Breast epithelium (tissue), 4 donors: ENCODE results near the gene STRAP. TPM values are rescaled to one million over a fixed set of nuclear protein-coding genes. Genes with fewer than 3 reads are reported as not detected.
A peak's percentile ranks its signal among the peaks of the same experiment; 100 is the strongest.

Experiments
- DNase-seq, 2 donors: peaks; one replicate each; pipeline ENCODE4 v3.0.0-alpha.2; 2019; ENCODE audit warnings: low spot score in 2 of 2
- H3K27ac ChIP-seq, 2 donors: fragments of 200-600 bp; sonication (generic) in 1 of 2; one replicate each; pipeline ENCODE4 v1.5.1; 2016 to 2019; ENCODE audit warnings: mild to moderate bottlenecking in 1 of 2
- H3K27me3 ChIP-seq, 2 donors: fragments of 200-600 bp; sonication (generic) in 1 of 2; one replicate each; pipeline versions ENCODE4 v1.5.1 to v1.6.0; 2017 to 2019; ENCODE audit warnings: control low read depth in 1 of 2, mild to moderate bottlenecking in 1 of 2
- H3K36me3 ChIP-seq: fragments of 200-600 bp; one replicate; pipeline ENCODE4 v1.5.1; 2019
- H3K4me1 ChIP-seq, 2 donors: fragments of 200-600 bp; sonication (generic); one replicate each; pipeline ENCODE4 v1.5.1; 2016 to 2019; ENCODE audit warnings: control low read depth in 1 of 2
- H3K4me3 ChIP-seq, 3 donors: fragments of 200-600 bp; sonication (generic); 1 replicate in 2 of 3; 2 replicates in 1 of 3; pipeline ENCODE4 v1.5.1; 2016 to 2019; ENCODE audit warnings: mild to moderate bottlenecking in 3 of 3, moderate library complexity in 2 of 3
- H3K9me3 ChIP-seq, 2 donors: fragments of 200-600 bp; sonication (generic) in 1 of 2; one replicate each; pipeline ENCODE4 v1.5.1; 2016 to 2019; ENCODE audit warnings: control low read depth in 1 of 2
- POLR2A ChIP-seq: fragments of 450-650 bp; IDR thresholded peaks from one replicate; pipeline ENCODE4 v1.6.1; 2016; ENCODE audit warnings: antibody characterized with exemption, mild to moderate bottlenecking, moderate library complexity
- POLR2AphosphoS5 ChIP-seq, 3 donors: sonication (generic); formaldehyde crosslinking; IDR thresholded peaks; one replicate each; pipeline ENCODE4 v1.6.1; 2017; ENCODE audit warnings: antibody characterized with exemption in 3 of 3
- intact Hi-C: fragments of 100-400 bp; cut with DNase I; formaldehyde crosslinking; loops from one replicate; pipeline ENCODE4 v1.15.1; 2023; ENCODE audit warnings: low total_unique reads
- total RNA-seq, 3 donors: library from RNA; depleted of rRNA; stranded (reverse); fragments of >200 nt; gene quantifications; one replicate each; pipeline ENCODE4 v1.1.0, GENCODE V29; 2016
- TF ChIP-seq, protein P1 (sequence below), 3 donors: fragments of 450-650 bp; IDR thresholded peaks; one replicate each; pipeline ENCODE4 v1.5.1; 2016 to 2017; ENCODE audit warnings: antibody characterized with exemption in 3 of 3, mild to moderate bottlenecking in 3 of 3, moderate library complexity in 3 of 3

STRAP gene
- total RNA-seq, 3 donors from 2014 or later: 50.1 to 60.0 (median 50.8) TPM

DNA sequence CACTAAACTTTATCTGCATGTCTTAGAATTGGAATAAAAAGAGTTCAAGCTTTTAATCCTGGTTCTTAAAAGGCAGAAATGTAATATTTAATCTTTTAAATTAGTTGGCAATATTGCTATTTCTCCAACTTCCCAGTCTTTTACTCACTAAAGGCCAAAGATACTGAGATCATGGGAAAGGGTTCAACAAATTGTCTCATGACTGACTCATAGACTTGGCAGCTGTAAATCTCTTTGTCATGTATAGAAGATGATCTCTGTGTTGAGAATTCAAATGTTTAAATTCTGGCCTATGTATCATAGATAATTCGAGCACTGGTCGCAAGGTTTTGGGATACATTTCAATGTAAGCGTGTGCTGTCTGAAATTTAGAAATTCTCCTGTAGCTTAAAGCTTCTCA, 40.1 kb upstream of the STRAP start:
- TF ChIP-seq POLR2A (no peak), POLR2AphosphoS5 (IDR thresholded peaks at IDR 0.05) (no peak)
- TF ChIP-seq, protein P1, sequence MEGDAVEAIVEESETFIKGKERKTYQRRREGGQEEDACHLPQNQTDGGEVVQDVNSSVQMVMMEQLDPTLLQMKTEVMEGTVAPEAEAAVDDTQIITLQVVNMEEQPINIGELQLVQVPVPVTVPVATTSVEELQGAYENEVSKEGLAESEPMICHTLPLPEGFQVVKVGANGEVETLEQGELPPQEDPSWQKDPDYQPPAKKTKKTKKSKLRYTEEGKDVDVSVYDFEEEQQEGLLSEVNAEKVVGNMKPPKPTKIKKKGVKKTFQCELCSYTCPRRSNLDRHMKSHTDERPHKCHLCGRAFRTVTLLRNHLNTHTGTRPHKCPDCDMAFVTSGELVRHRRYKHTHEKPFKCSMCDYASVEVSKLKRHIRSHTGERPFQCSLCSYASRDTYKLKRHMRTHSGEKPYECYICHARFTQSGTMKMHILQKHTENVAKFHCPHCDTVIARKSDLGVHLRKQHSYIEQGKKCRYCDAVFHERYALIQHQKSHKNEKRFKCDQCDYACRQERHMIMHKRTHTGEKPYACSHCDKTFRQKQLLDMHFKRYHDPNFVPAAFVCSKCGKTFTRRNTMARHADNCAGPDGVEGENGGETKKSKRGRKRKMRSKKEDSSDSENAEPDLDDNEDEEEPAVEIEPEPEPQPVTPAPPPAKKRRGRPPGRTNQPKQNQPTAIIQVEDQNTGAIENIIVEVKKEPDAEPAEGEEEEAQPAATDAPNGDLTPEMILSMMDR (IDR thresholded peaks at IDR 0.05): no peak
- intact Hi-C loops: no loop called here
- no peak for DNase-seq
- Histone ChIP-seq H3K27me3 (no peaks in the 10 kb centered on the region), H3K36me3 (no peaks in the 10 kb centered on the region), H3K9me3 (no peaks in the 10 kb centered on the region), H3K4me3 (no peak overlapping the region), H3K27ac (no peak overlapping the region), H3K4me1 (peaks cover 0 to 10% of the 10 kb centered on the region in 2 donors)

- DNase-seq: no peak
- Histone ChIP-seq H3K9me3 (no peaks in the 10 kb centered on the region), H3K27ac (peak overlapping the region in 1 of 2 donors; percentile 45), H3K4me1 (no peaks in the 10 kb centered on the region), H3K4me3 (no peak overlapping the region), H3K36me3 (no peaks in the 10 kb centered on the region), H3K27me3 (no peaks in the 10 kb centered on the region)
- TF ChIP-seq POLR2AphosphoS5 (IDR thresholded peaks at IDR 0.05) (peak in 2 of 3 donors; percentile 36 to 57), POLR2A (no peak)
- TF ChIP-seq, protein P1 (IDR thresholded peaks at IDR 0.05): no peak
- intact Hi-C loops: no loop called here
These were observed 35.3 kb upstream of the STRAP start for GRCh38 chr12:15846887-15847286.

DNA sequence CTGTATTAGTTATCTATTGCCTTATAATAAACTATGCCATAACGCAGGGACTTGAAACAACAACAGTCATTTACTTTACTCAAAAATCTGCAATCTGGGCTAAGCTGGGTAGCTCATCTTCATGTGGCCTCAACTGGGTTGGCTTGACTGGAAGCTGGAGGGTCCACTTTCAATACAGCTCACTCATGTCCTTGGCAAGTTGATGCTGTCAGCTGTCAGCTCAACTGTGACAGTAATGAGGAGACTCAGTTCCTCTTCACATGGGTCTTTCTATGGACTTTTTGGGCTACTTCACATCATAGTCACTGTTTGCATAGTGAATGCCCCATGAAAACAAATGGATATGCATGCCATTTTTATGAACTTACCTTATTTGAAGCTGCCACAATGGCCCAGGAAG, 33.6 kb upstream of the STRAP start:
- no peaks in the 10 kb centered on the region for H3K36me3 ChIP-seq
- H3K4me1 ChIP-seq: no peaks in the 10 kb centered on the region
- intact Hi-C loops: no loop called here

DNA sequence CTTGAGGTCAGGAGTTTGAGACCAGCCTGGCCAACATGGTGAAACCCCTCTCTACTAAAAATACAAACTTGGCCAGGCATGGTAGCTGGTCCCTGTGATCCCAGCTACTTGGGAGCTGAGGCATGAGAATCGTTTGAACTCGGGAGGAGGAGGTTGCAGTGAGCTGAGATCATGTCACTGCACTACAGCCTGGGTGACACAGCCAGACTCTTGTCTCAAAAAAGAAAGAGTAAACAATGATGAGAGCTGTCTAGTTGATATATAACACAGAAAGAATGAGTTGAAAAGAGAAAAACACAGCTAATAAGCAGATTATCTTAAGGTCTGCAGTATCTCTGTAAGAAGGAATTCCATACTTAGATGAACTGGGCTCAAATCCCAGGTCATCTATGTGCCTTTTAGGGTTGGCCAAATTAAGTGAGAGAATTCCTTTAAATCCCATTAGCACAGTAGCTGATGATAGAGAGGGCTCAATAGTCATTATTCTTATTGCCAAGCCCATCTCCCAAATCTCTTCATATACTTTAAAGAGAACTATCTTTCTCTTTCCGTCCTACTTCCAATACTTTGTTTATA, 31.1 kb upstream of the STRAP start:
- Histone ChIP-seq H3K4me1 (no peaks in the 10 kb centered on the region), H3K4me3 (no peak overlapping the region), H3K36me3 (no peaks in the 10 kb centered on the region), H3K27me3 (no peaks in the 10 kb centered on the region), H3K9me3 (no peaks in the 10 kb centered on the region), H3K27ac (no peak overlapping the region)
- intact Hi-C loops: no loop called here
- TF ChIP-seq POLR2A: no peak
- TF ChIP-seq, protein P1 (IDR thresholded peaks at IDR 0.05): no peak
- no peak for TF ChIP-seq POLR2AphosphoS5 (IDR thresholded peaks at IDR 0.05)
- DNase-seq: no peak

More for the DNA sequence above, 33.6 kb upstream of the STRAP start:
- Histone ChIP-seq H3K27ac (no peak overlapping the region), H3K9me3 (no peaks in the 10 kb centered on the region), H3K27me3 (no peaks in the 10 kb centered on the region), H3K4me3 (no peak overlapping the region)
- TF ChIP-seq POLR2AphosphoS5 (IDR thresholded peaks at IDR 0.05) (no peak), POLR2A (no peak)
- TF ChIP-seq, protein P1 (IDR thresholded peaks at IDR 0.05): no peak
- no peak for DNase-seq

GRCh38 chr12:15851919-15852318, 30.3 kb upstream of the STRAP start:
- Histone ChIP-seq H3K4me3 (no peak overlapping the region), H3K27ac (peak overlapping the region in 1 of 2 donors; percentile 11), H3K27me3 (no peaks in the 10 kb centered on the region), H3K9me3 (no peaks in the 10 kb centered on the region), H3K4me1 (no peaks in the 10 kb centered on the region), H3K36me3 (no peaks in the 10 kb centered on the region)
- TF ChIP-seq POLR2AphosphoS5 (IDR thresholded peaks at IDR 0.05) (no peak), POLR2A (no peak)
- TF ChIP-seq, protein P1 (IDR thresholded peaks at IDR 0.05): no peak
- intact Hi-C loops: no loop called here
- DNase-seq: no peak
